Measurements from ENCODE around the gene TJP1.

- TF ChIP-seq GATA3 (IDR thresholded peaks at IDR 0.05; ENCODE audit: low read depth, low read length) (no peak), GATA2 (IDR thresholded peaks at IDR 0.05; ENCODE audit: low read depth, low read length) (no peak)
Measured at GRCh38 chr15:29711531-29711930, 110.7 kb downstream of the TJP1 start.
